ENCODE data around the gene ANKRD63. TPM values are rescaled to one million over a fixed set of nuclear protein-coding genes. Genes with fewer than 3 reads are reported as not detected.

ANKRD63 gene
- total and polyA plus RNA-seq, 2 of the 8 experiments (the other 6 are each of a cell fraction or from before 2014, with no cell fraction given) = 0.18 to 0.26 TPM

DNA sequence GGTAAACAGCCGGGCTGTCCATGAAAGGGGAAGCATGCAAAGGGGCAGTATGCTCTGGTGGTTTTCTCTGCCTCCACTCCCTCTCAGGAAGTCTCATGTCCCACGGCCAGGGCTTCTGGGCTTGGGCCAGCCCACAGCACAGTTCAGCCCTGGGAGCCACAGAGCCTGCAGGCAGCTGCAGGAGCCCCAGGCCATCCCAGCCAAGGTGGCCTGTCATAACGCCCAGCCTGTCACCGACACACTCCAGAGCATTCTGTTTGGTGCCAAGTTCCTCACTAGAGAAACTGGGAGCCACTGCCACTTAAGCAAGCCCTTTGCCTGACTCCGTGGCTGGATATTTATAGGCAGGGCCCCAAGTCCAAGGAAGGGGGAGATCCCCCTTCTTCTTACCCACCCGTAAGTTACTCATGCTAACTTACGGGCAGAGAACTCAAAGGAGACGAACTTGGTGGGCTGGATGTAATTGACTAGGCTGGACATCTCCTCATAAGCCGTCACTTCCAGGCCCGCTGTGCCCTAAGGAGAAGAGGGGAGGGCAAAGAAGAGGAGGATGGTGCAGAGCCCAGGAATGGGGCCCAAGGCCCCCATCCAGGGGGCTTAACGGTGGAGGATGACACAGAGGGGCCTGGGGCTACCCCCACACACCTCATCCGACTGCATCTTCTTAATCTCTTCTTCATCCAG, 13.2 kb upstream of the ANKRD63 start:
- Histone ChIP-seq H2BK5ac (ENCODE audit: low read depth, low read length) (no peak overlapping the region), H3K9me3 (ENCODE audit: insufficient read depth in 2 of 2, low read depth in 1 of 2, low read length in 1 of 2) (0 out of 4 replicates have a peak, but pooled peaks cover 0 to 3% of the 10 kb centered on the region in 2 experiments), H3K9ac (replicated peaks in 1 of 4; ENCODE audit: extremely low read depth in 1 of 4, low read depth in 3 of 4, low read length in 3 of 4) (no peak overlapping the region), H2BK20ac (ENCODE audit: low read length) (0 out of 2 replicates have a peak overlapping the region, but pooled peaks have one; percentile 32), H3K18ac (ENCODE audit: extremely low read depth, low read length) (no peak overlapping the region), H3K36me3 (ENCODE audit: control insufficient read depth in 2 of 4, insufficient read depth in 4 of 4, low read length in 3 of 4) (no peaks in the 10 kb centered on the region), H4K5ac (ENCODE audit: insufficient read length, low read depth, low read length) (no peak overlapping the region), H2AFZ (ENCODE audit: low read length) (no peak overlapping the region), H2BK12ac (ENCODE audit: low read depth, low read length) (peak overlapping the region; percentile 63; the same call in 1 of the 2 replicates), H4K91ac (replicated peaks; ENCODE audit: insufficient read length, low read length) (no peak overlapping the region), H3K4me1 (replicated peaks in 1 of 4; ENCODE audit: control insufficient read depth in 3 of 4, insufficient read depth in 4 of 4, low read length in 3 of 4) (peaks cover 0 to 13% (median 7%) of the 10 kb centered on the region in 4 experiments; a peak in 4 of 7 replicates), H3K27ac (ENCODE audit: low read depth, low read length) (no peak overlapping the region), H2BK15ac (ENCODE audit: low read length) (0 out of 2 replicates have a peak overlapping the region, but pooled peaks have one; percentile 29), H3K56ac (replicated peaks; ENCODE audit: insufficient read length, low read depth, low read length) (no peak overlapping the region), H4K8ac (ENCODE audit: extremely low read depth, insufficient read depth, low read length) (no peak overlapping the region; the same call in 1 of the 2 replicates), H3K4me3 (ENCODE audit: extremely low read depth in 1 of 4, insufficient read depth in 2 of 4, low read depth in 3 of 4, low read length in 4 of 4) (no peak overlapping the region), H3K4me2 (ENCODE audit: insufficient read depth in 1 of 2, low read depth in 2 of 2, low read length in 2 of 2) (no peak overlapping the region), H2BK120ac (replicated peaks; ENCODE audit: low read depth, low read length) (no peak overlapping the region), H3K27me3 (replicated peaks in 1 of 4; ENCODE audit: control insufficient read depth in 3 of 4, extremely low read depth in 1 of 4, insufficient read depth in 3 of 4, low read length in 3 of 4) (peaks cover 8 to 29% (median 19%) of the 10 kb centered on the region in 4 experiments; a peak in 6 of 7 replicates), H3K23ac (ENCODE audit: insufficient read length) (no peak overlapping the region), H3K79me1 (ENCODE audit: low read depth, low read length) (no peaks in the 10 kb centered on the region), H3K79me2 (ENCODE audit: control insufficient read depth in 1 of 2, insufficient read depth in 2 of 2, low read length in 2 of 2) (no peaks in the 10 kb centered on the region), H3K23me2 (ENCODE audit: low read depth, low read length) (peaks cover under 1% of the 10 kb centered on the region; the same call in 1 of the 2 replicates), H4K20me1 (replicated peaks in 1 of 2; ENCODE audit: control insufficient read depth in 1 of 2, insufficient read depth in 2 of 2, low read length in 2 of 2) (peaks cover 0 to 1% of the 10 kb centered on the region in 2 experiments), H2AK5ac (ENCODE audit: low read depth, low read length) (no peak overlapping the region), H3K14ac (ENCODE audit: insufficient read length) (no peak overlapping the region), H3K4ac (replicated peaks; ENCODE audit: insufficient read length, low read depth, low read length) (no peak overlapping the region)
- 84% methylated on average over 12 of the region's 12 CpGs; no CpG with 5 or more reads in 1 of the 2 experiments for WGBS, 2 experiments (ENCODE audit: extremely low coverage in 1 of 2, insufficient coverage in 1 of 2, insufficient read length in 1 of 2, insufficient replicate concordance in 2 of 2, low coverage in 1 of 2, low lambda C conversion rate in 2 of 2, missing lambda C conversion rate in 1 of 2)
- DNase-seq (ENCODE audit: low read depth in 1 of 2, low spot score in 2 of 2) = no peak
- no peak for FAIRE-seq
- ChIA-PET CTCF (ENCODE audit: partially characterized antibody) (interaction anchor here (1.0 to 16.2 kb wide), 6 partner anchors 10 to 214 kb away, joined by 3 to 518 read pairs (median 106); partner anchors contain the start of genes ANKRD63, CCDC9B, INAFM2 and PLCB2), POLR2A (ENCODE audit: partially characterized antibody) (interaction anchor here (0.7 to 1.6 kb wide), 5 partner anchors 10 to 56 kb away, joined by 3 to 5 read pairs (median 3); partner anchors contain the start of gene ANKRD63)
- no peak for TF ChIP-seq BACH1 (IDR thresholded peaks at IDR 0.05; ENCODE audit: low read length)
- no peak for TF ChIP-seq SUZ12 (IDR thresholded peaks at IDR 0.05; ENCODE audit: low read length)
- no peak for TF ChIP-seq RFX5 (IDR thresholded peaks at IDR 0.05; ENCODE audit: borderline replicate concordance, low read depth, low read length)
- TF ChIP-seq CREB1 (IDR thresholded peaks at IDR 0.05) = no peak
- TF ChIP-seq, protein P1, sequence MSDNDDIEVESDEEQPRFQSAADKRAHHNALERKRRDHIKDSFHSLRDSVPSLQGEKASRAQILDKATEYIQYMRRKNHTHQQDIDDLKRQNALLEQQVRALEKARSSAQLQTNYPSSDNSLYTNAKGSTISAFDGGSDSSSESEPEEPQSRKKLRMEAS (IDR thresholded peaks at IDR 0.05) = no peak
- TF ChIP-seq POLR2A (IDR thresholded peaks at IDR 0.05; ENCODE audit: control extremely low read depth in 1 of 2, low read depth in 2 of 2, low read length in 2 of 2) = no peak
- TF ChIP-seq, protein P2, sequence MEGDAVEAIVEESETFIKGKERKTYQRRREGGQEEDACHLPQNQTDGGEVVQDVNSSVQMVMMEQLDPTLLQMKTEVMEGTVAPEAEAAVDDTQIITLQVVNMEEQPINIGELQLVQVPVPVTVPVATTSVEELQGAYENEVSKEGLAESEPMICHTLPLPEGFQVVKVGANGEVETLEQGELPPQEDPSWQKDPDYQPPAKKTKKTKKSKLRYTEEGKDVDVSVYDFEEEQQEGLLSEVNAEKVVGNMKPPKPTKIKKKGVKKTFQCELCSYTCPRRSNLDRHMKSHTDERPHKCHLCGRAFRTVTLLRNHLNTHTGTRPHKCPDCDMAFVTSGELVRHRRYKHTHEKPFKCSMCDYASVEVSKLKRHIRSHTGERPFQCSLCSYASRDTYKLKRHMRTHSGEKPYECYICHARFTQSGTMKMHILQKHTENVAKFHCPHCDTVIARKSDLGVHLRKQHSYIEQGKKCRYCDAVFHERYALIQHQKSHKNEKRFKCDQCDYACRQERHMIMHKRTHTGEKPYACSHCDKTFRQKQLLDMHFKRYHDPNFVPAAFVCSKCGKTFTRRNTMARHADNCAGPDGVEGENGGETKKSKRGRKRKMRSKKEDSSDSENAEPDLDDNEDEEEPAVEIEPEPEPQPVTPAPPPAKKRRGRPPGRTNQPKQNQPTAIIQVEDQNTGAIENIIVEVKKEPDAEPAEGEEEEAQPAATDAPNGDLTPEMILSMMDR (IDR thresholded peaks at IDR 0.05; ENCODE audit: control extremely low read depth in 1 of 3, insufficient read depth in 1 of 3, low read depth in 1 of 3, low read length in 3 of 3) = no peak
- TF ChIP-seq POLR2AphosphoS5 (IDR thresholded peaks at IDR 0.05; ENCODE audit: low read depth, low read length) = no peak
- TF ChIP-seq, protein P3, sequence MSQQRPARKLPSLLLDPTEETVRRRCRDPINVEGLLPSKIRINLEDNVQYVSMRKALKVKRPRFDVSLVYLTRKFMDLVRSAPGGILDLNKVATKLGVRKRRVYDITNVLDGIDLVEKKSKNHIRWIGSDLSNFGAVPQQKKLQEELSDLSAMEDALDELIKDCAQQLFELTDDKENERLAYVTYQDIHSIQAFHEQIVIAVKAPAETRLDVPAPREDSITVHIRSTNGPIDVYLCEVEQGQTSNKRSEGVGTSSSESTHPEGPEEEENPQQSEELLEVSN (IDR thresholded peaks at IDR 0.05) = no peak

Data from H1 (cell line).